ENCODE measurements around the gene MYL6. TPM values are rescaled to one million over a fixed set of nuclear protein-coding genes. Genes with fewer than 3 reads are reported as not detected.

Gene MYL6
- total RNA-seq, 1 donor from 2014 or later = 673 TPM

GRCh38 chr12:56127888-56128669, 30.1 kb upstream of the MYL6 start, which contains the start of gene ESYT1:
Gene ESYT1 (plus strand): TSS chr12:56128267. CDS start chr12:56128320, 53 bp downstream.
- intact Hi-C loops (cut with DNase I) = loop anchor here (1.0 to 5.0 kb wide), 2 partner anchors 30 to 339 kb away; partner anchors contain the start of genes MYL6 and SPRYD4
- ATAC-seq (peak; percentile 97), DNase-seq (ENCODE audit: missing footprints) (peak; percentile 99)

GRCh38 chr12:56128670-56129205, 29.4 kb upstream of the MYL6 start:
- intact Hi-C loops (cut with DNase I) = loop anchor here (1.0 to 5.0 kb wide), 2 partner anchors 30 to 339 kb away; partner anchors contain the start of genes MYL6 and SPRYD4
- no peak for DNase-seq (ENCODE audit: missing footprints)
- no peak for ATAC-seq

- intact Hi-C loops (cut with DNase I) = loop anchor here (5.0 kb wide), 1 partner anchor 338 kb away; the partner anchor contains the start of gene SPRYD4
- DNase-seq (ENCODE audit: missing footprints) (peak; percentile 85), ATAC-seq (peak; percentile 38)
Observed at GRCh38 chr12:56129206-56129941, 28.8 kb upstream of the MYL6 start.

GRCh38 chr12:56129942-56130495, 28.1 kb upstream of the MYL6 start:
- DNase-seq (ENCODE audit: missing footprints) (no peak), ATAC-seq (no peak)
- intact Hi-C loops (cut with DNase I) = loop anchor here (5.0 kb wide), 1 partner anchor 337 kb away; the partner anchor contains the start of gene SPRYD4

GRCh38 chr12:56130876-56131275, 27.3 kb upstream of the MYL6 start:
- ATAC-seq (no peak), DNase-seq (ENCODE audit: missing footprints) (no peak)
- intact Hi-C loops (cut with DNase I) = no loop called here

- intact Hi-C loops (cut with DNase I) = no loop called here
- DNase-seq (ENCODE audit: missing footprints) (no peak), ATAC-seq (no peak)
Observed at GRCh38 chr12:56134897-56135296, 23.3 kb upstream of the MYL6 start.

GRCh38 chr12:56137853-56138571, 20.1 kb upstream of the MYL6 start:
- intact Hi-C loops (cut with DNase I) = no loop called here
- no peak for ATAC-seq
- no peak for DNase-seq (ENCODE audit: missing footprints)

- DNase-seq (ENCODE audit: missing footprints) (no peak), ATAC-seq (no peak)
- intact Hi-C loops (cut with DNase I) = no loop called here
Observed at GRCh38 chr12:56141946-56142784, 16.0 kb upstream of the MYL6 start.

- intact Hi-C loops (cut with DNase I) = no loop called here
- no peak for ATAC-seq
- no peak for DNase-seq (ENCODE audit: missing footprints)
Observed at GRCh38 chr12:56143217-56143616, 14.9 kb upstream of the MYL6 start.

GRCh38 chr12:56143870-56144269, 14.3 kb upstream of the MYL6 start:
- intact Hi-C loops (cut with DNase I) = no loop called here
- ATAC-seq (peak; percentile 37), DNase-seq (ENCODE audit: missing footprints) (no peak)

GRCh38 chr12:56145217-56145616, 12.9 kb upstream of the MYL6 start:
- intact Hi-C loops (cut with DNase I) = no loop called here
- ATAC-seq (no peak), DNase-seq (ENCODE audit: missing footprints) (no peak)

- DNase-seq (ENCODE audit: missing footprints) = no peak
- no peak for ATAC-seq
- intact Hi-C loops (cut with DNase I) = no loop called here
Observed at GRCh38 chr12:56146492-56147460, 11.4 kb upstream of the MYL6 start.

- intact Hi-C loops (cut with DNase I) = no loop called here
- no peak for DNase-seq (ENCODE audit: missing footprints)
- ATAC-seq = no peak
Observed at GRCh38 chr12:56150563-56150962, 7.6 kb upstream of the MYL6 start.

GRCh38 chr12:56151672-56152131, 6.5 kb upstream of the MYL6 start:
- intact Hi-C loops (cut with DNase I) = no loop called here
- peak; percentile 73 for DNase-seq (ENCODE audit: missing footprints)

GRCh38 chr12:56152132-56152755, 5.9 kb upstream of the MYL6 start, which contains the start of gene MYL6B:
Gene MYL6B (plus strand): TSS chr12:56152587. CDS start chr12:56153919, 1,332 bp downstream.
- intact Hi-C loops (cut with DNase I) = no loop called here
- ATAC-seq (peak; percentile 96), DNase-seq (ENCODE audit: missing footprints) (peak; percentile 98)

More at GRCh38 chr12:56151672-56152131, 6.5 kb upstream of the MYL6 start:
- peak; percentile 20 for ATAC-seq

Measured in Right ventricle myocardium inferior (tissue), 1 donor.